ENCODE data around the gene FKRP. TPM values are rescaled to one million over a fixed set of nuclear protein-coding genes. Genes with fewer than 3 reads are reported as not detected.
A peak's percentile ranks its signal among the peaks of the same experiment; 100 is the strongest.

Gene FKRP
- total and polyA plus RNA-seq, 2 of the 13 experiments (the other 11 are each of a cell fraction or from before 2014, with no cell fraction given): 7.3 to 9.8 TPM

DNA sequence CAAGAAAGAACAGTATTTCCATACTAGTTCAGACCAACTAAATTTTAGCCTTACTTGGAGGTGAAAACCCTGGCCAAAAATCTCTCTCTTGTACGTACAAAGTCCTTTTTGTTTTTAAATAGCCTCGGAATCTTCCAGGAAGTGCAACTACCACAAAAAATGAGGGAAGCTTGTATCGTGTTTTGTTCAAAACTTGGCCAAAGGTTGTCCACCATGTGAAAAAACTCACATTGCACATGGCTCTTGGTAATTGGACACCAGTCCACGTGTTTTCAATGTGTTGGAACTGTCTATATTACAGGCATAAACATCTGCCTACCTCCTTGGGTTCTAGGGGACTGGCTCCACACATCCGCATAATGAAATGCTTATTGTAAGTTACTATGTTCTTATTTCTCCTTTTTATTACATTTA lies 15.6 kb downstream of the FKRP start (continued):
- TF ChIP-seq TOPORS (CRISPR knock-in tag; IDR thresholded peaks at IDR 0.05) (no peak), MIXL1 (CRISPR knock-in tag; IDR thresholded peaks at IDR 0.05) (peak; percentile 83; the same call in 1 of the 2 replicates)
- TF ChIP-seq, protein P1, sequence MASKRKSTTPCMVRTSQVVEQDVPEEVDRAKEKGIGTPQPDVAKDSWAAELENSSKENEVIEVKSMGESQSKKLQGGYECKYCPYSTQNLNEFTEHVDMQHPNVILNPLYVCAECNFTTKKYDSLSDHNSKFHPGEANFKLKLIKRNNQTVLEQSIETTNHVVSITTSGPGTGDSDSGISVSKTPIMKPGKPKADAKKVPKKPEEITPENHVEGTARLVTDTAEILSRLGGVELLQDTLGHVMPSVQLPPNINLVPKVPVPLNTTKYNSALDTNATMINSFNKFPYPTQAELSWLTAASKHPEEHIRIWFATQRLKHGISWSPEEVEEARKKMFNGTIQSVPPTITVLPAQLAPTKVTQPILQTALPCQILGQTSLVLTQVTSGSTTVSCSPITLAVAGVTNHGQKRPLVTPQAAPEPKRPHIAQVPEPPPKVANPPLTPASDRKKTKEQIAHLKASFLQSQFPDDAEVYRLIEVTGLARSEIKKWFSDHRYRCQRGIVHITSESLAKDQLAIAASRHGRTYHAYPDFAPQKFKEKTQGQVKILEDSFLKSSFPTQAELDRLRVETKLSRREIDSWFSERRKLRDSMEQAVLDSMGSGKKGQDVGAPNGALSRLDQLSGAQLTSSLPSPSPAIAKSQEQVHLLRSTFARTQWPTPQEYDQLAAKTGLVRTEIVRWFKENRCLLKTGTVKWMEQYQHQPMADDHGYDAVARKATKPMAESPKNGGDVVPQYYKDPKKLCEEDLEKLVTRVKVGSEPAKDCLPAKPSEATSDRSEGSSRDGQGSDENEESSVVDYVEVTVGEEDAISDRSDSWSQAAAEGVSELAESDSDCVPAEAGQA (IDR thresholded peaks at IDR 0.05; ENCODE audit: low read depth): no peak
- TF ChIP-seq, protein P1 (CRISPR knock-in tag; IDR thresholded peaks at IDR 0.05; ENCODE audit: borderline replicate concordance): no peak

DNA sequence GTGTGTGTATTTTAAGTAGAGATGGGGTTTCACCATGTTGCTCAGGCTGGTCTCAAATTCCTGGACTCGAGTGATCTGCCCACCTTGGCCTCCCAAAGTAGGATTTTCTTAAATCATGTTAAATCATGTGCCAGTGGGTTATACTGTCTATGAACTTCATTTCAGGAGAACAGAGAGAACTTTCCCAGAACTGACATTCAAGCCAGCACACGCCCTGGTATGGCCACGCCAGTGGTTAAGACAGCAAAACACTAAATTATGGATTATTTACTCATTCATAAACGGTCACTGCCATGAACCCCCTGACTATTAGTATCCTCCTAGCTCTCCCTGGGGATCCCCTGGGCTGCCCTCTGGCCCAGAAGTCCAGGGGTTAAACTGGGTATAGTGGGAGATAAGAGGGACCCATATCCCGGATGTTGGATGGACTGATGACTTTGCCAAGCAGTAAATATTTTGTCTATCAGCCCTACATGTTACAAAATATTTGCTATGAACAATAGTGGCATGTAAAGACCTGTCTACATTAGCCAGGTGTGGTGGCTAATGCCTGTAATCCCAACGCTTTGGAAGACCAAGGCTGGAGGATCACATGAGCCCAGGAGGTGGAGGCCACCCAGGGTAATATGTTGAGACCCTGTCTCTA lies 16.5 kb downstream of the FKRP start:
- ATAC-seq (no peak), FAIRE-seq (no peak), DNase-seq (ENCODE audit: low spot score) (no peak)
- ChIA-PET POLR2A (no interaction called here), CTCF (ENCODE audit: low intra/inter-chr PET ratio, low total read pairs) (no interaction called here)
- in situ Hi-C loops (cut with HindIII; ENCODE audit: extremely low pct_ligation_motif_present, low pct_unique_long_range_greater_than_20kb) (no loop called here), intact Hi-C loops (cut with micrococcal nuclease; ENCODE audit: unreplicated experiment) (no loop called here)
- H3K79me2 ChIP-seq (ENCODE audit: insufficient read depth, low read length): no peaks in the 10 kb centered on the region
- no peak overlapping the region for H3K27ac ChIP-seq (ENCODE audit: extremely low read length, insufficient read depth, low read length)
- peaks cover 56% of the 10 kb centered on the region for H3K4me1 ChIP-seq (ENCODE audit: insufficient read depth, low read length)
- H3K9ac ChIP-seq (ENCODE audit: insufficient read depth, low read depth, low read length): no peak overlapping the region
- H3K27me3 ChIP-seq (ENCODE audit: control insufficient read depth in 1 of 2, insufficient read depth in 2 of 2, low read length in 2 of 2): no peaks in the 10 kb centered on the region
- no peaks in the 10 kb centered on the region for H3K9me3 ChIP-seq (ENCODE audit: low read length)
- WGBS (ENCODE audit: low lambda C conversion rate): 71% methylated on average over 6 of the region's 6 CpGs
- no peak overlapping the region for H2AFZ ChIP-seq (ENCODE audit: low read length)
- H3K4me3 ChIP-seq (replicated peaks in 1 of 3; ENCODE audit: insufficient read depth in 1 of 3, low read depth in 2 of 3, low read length in 3 of 3): no peak overlapping the region
- no peak overlapping the region for H3K4me2 ChIP-seq (ENCODE audit: low read depth, low read length)
- no peaks in the 10 kb centered on the region for H4K20me1 ChIP-seq (ENCODE audit: insufficient read depth, low read length)
- BruUV-seq (replicated peaks): no TSS peak
- no peaks in the 10 kb centered on the region for H3K36me3 ChIP-seq (replicated peaks in 1 of 2; ENCODE audit: control insufficient read depth in 1 of 2, insufficient read depth in 2 of 2, low read length in 2 of 2)
- no peak for TF ChIP-seq NONO (IDR thresholded peaks at IDR 0.05)
- no peak for TF ChIP-seq NONO (CRISPR knock-in tag; conservative IDR thresholded peaks at IDR 0.05)
- TF ChIP-seq ZNF274 (CRISPR knock-in tag; IDR thresholded peaks at IDR 0.05): no peak
- no peak for TF ChIP-seq NCOA2 (CRISPR knock-in tag; IDR thresholded peaks at IDR 0.05)
- TF ChIP-seq CBX2 (IDR thresholded peaks at IDR 0.05; ENCODE audit: low read depth, low read length): no peak
- no peak for TF ChIP-seq CBX2 (CRISPR knock-in tag; IDR thresholded peaks at IDR 0.05; ENCODE audit: low read depth)
- TF ChIP-seq AKAP8 (CRISPR knock-in tag; IDR thresholded peaks at IDR 0.05): no peak
- TF ChIP-seq FOXJ3 (CRISPR knock-in tag; IDR thresholded peaks at IDR 0.05; ENCODE audit: borderline replicate concordance): no peak
- TF ChIP-seq, protein P2, sequence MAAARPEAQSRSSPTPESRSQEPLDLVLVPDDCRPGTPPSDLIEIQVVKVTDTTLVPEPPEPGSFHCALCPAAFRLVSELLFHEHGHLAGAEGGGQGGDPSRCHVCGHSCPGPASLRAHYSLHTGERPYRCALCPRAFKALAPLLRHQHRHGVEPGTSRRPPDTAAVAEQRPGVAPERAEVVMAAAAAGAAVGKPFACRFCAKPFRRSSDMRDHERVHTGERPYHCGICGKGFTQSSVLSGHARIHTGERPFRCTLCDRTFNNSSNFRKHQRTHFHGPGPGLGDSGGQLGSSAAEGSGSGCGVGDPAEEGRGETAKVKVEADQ (CRISPR knock-in tag; IDR thresholded peaks at IDR 0.05; ENCODE audit: borderline replicate concordance): no peak
- TF ChIP-seq, protein P3, sequence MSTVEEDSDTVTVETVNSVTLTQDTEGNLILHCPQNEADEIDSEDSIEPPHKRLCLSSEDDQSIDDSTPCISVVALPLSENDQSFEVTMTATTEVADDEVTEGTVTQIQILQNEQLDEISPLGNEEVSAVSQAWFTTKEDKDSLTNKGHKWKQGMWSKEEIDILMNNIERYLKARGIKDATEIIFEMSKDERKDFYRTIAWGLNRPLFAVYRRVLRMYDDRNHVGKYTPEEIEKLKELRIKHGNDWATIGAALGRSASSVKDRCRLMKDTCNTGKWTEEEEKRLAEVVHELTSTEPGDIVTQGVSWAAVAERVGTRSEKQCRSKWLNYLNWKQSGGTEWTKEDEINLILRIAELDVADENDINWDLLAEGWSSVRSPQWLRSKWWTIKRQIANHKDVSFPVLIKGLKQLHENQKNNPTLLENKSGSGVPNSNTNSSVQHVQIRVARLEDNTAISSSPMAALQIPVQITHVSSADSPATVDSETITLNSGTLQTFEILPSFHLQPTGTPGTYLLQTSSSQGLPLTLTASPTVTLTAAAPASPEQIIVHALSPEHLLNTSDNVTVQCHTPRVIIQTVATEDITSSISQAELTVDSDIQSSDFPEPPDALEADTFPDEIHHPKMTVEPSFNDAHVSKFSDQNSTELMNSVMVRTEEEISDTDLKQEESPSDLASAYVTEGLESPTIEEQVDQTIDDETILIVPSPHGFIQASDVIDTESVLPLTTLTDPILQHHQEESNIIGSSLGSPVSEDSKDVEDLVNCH (CRISPR knock-in tag; IDR thresholded peaks at IDR 0.05): no peak
- no peak for TF ChIP-seq MTF1 (CRISPR knock-in tag; IDR thresholded peaks at IDR 0.05)
- no peak for TF ChIP-seq SETDB1 (CRISPR knock-in tag; IDR thresholded peaks at IDR 0.05; ENCODE audit: borderline replicate concordance)
